HG03103 (cell line): ENCODE data around the gene GOLGA5.

ENCODE experiments used
- ATAC-seq: cut with Tn5 transposase; IDR thresholded peaks from one replicate; pipeline ENCODE4 v1.9.1; 2021; ENCODE audit warnings: low read depth; ENCODE audit not compliant: unreplicated experiment

The GOLGA5 gene

GRCh38 chr14:92874962-92875661 is 81.0 kb downstream of the GOLGA5 start:
- ATAC-seq, result no peak

- no peak for ATAC-seq
These were observed 83.8 kb downstream of the GOLGA5 start for GRCh38 chr14:92877757-92878431.

GRCh38 chr14:92880351-92880750 is 86.2 kb downstream of the GOLGA5 start:
- ATAC-seq, result no peak

GRCh38 chr14:92880851-92881250 is 86.7 kb downstream of the GOLGA5 start:
- ATAC-seq, result no peak

- ATAC-seq, result no peak
These were observed 89.0 kb downstream of the GOLGA5 start for GRCh38 chr14:92883066-92883465.

GRCh38 chr14:92884410-92884809 is 90.3 kb downstream of the GOLGA5 start:
- ATAC-seq, result no peak

- ATAC-seq, result no peak
These were observed 91.4 kb downstream of the GOLGA5 start for GRCh38 chr14:92885279-92886061.

- ATAC-seq, result no peak
These were observed 92.2 kb downstream of the GOLGA5 start for GRCh38 chr14:92886337-92886736.

- no peak for ATAC-seq
These were observed 93.1 kb downstream of the GOLGA5 start for GRCh38 chr14:92887157-92887556.

GRCh38 chr14:92888896-92889295 is 94.8 kb downstream of the GOLGA5 start:
- ATAC-seq, result no peak
